HCT116 (cell line): ENCODE measurements around the gene IMPG2. TPM values are rescaled to one million over a fixed set of nuclear protein-coding genes. Genes with fewer than 3 reads are reported as not detected.

ENCODE experiments used
- ATAC-seq: fragments of 200-7000 bp; cut with Tn5 transposase; 2 replicates; pipeline ENCODE4 v1.9.1; 2020; ENCODE audit warnings: mild to moderate bottlenecking, moderate library complexity
- BruUV-seq: library from RNA; stranded (reverse); fragments of 400-500 nt; replicated peaks from 2 replicates; lab custom pipeline; 2021; lab: Mats Ljungman, UMichigan
- CTCF ChIA-PET: fragments of 300-600 bp; sonication (Branson Sonifier 250); formaldehyde crosslinking; loops from one replicate; lab custom pipeline; 2021; ENCODE audit warnings: antibody characterized with exemption; lab: Charles Lee
- POLR2A ChIA-PET: fragments of 300-600, 350-600 bp; sonication (Branson Sonifier 250); formaldehyde crosslinking; loops from one replicate; lab custom pipeline; 2021; ENCODE audit warnings: antibody characterized with exemption; lab: Charles Lee
- RAD21 ChIA-PET, 2 experiments: fragments of 300-600 bp; sonication (Branson Sonifier 250); formaldehyde crosslinking; loops; one replicate each; lab custom pipeline; 2023; ENCODE audit warnings: low total read pairs in 2 of 2; ENCODE audit not compliant: uncharacterized antibody in 2 of 2, unreplicated experiment in 2 of 2, low non-redundant PET in 1 of 2; lab: Charles Lee
- DNase-seq: peaks from one replicate; pipeline ENCODE4 v3.0.0-alpha.2; 2010; ENCODE audit warnings: low read depth, low spot score
- H2AFZ ChIP-seq: fragments of 200-600 bp; shearing (Covaris generic), sonication (generic); 2 replicates; pipeline ENCODE4 v1.6.1; 2017; ENCODE audit warnings: low read depth, mixed run types, mixed read lengths, antibody characterized with exemption, low read length; ENCODE audit not compliant: poor library complexity, severe bottlenecking
- H3K27ac ChIP-seq: 2 replicates; pipeline ENCODE4 v1.5.1; 2012; ENCODE audit warnings: low read depth, low read length
- H3K27me3 ChIP-seq: fragments of 200-600 bp; sonication (generic); 2 replicates; pipeline ENCODE4 v1.6.1; 2016; ENCODE audit warnings: mixed run types, low read length, mixed read lengths; ENCODE audit not compliant: insufficient read depth
- H3K36me3 ChIP-seq, 2 experiments: fragments of 200-500 bp in 1 of 2; fragments of 200-600 bp in 1 of 2; sonication (Bioruptor generic) in 1 of 2; sonication (generic) in 1 of 2; 2 replicates each; pipeline versions ENCODE4 v1.5.1 to v1.6.1; 2014 to 2016; ENCODE audit warnings: low read length in 2 of 2, inconsistent platforms in 1 of 2, mixed read lengths in 1 of 2, mixed run types in 1 of 2; ENCODE audit not compliant: insufficient read depth in 2 of 2, control insufficient read depth in 1 of 2
- H3K4me1 ChIP-seq, 2 experiments: fragments of 200-600 bp in 1 of 2; sonication (generic) in 1 of 2; 2 replicates each; pipeline versions ENCODE4 v1.5.1 to v1.6.1; 2012 to 2017; ENCODE audit warnings: low read length in 2 of 2, inconsistent platforms in 1 of 2, mild to moderate bottlenecking in 1 of 2, mixed read lengths in 1 of 2, mixed run types in 1 of 2, moderate library complexity in 1 of 2; ENCODE audit not compliant: insufficient read depth in 2 of 2, control insufficient read depth in 1 of 2
- H3K4me2 ChIP-seq: fragments of 200-600 bp; sonication (generic); 2 replicates; pipeline ENCODE4 v1.6.1; 2017; ENCODE audit warnings: mixed run types, low read length, mixed read lengths
- H3K4me3 ChIP-seq, 2 experiments: fragments of 200-600 bp in 1 of 2; sonication (generic) in 1 of 2; replicated peaks in 1 of 2; 2 replicates each; pipeline ENCODE4 v1.5.1; 2011 to 2016; ENCODE audit warnings: low read length in 2 of 2, control low read depth in 1 of 2, low read depth in 1 of 2, mild to moderate bottlenecking in 1 of 2, mixed read lengths in 1 of 2, mixed run types in 1 of 2
- H3K79me2 ChIP-seq: fragments of 200-600 bp; sonication (generic); 2 replicates; pipeline ENCODE4 v1.6.1; 2017; ENCODE audit warnings: mild to moderate bottlenecking, mixed run types, low read length, moderate library complexity, mixed read lengths; ENCODE audit not compliant: insufficient read depth
- H3K9ac ChIP-seq: fragments of 200-600 bp; sonication (generic); 2 replicates; pipeline ENCODE4 v1.6.1; 2016; ENCODE audit warnings: low read length, mixed read lengths
- H3K9me2 ChIP-seq: fragments of 200-600 bp; sonication (generic), shearing (Covaris generic); 2 replicates; pipeline ENCODE4 v1.6.1; 2017; ENCODE audit warnings: mixed run types, mild to moderate bottlenecking, moderate library complexity; ENCODE audit not compliant: insufficient read depth
- H3K9me3 ChIP-seq, 2 experiments: fragments of 200-500 bp in 1 of 2; fragments of 200-600 bp in 1 of 2; sonication (Bioruptor generic) in 1 of 2; sonication (generic) in 1 of 2; 2 replicates each; pipeline ENCODE4 v1.6.1; 2014 to 2017; ENCODE audit warnings: low read length in 2 of 2, mixed read lengths in 2 of 2, inconsistent platforms in 1 of 2, low read depth in 1 of 2, mild to moderate bottlenecking in 1 of 2, mixed run types in 1 of 2, moderate library complexity in 1 of 2; ENCODE audit not compliant: control insufficient read depth in 1 of 2, insufficient read depth in 1 of 2
- H4K20me1 ChIP-seq: fragments of 200-600 bp; sonication (generic), shearing (Covaris generic); 2 replicates; pipeline ENCODE4 v1.6.1; 2017; ENCODE audit warnings: mixed run types, mild to moderate bottlenecking, moderate library complexity; ENCODE audit not compliant: insufficient read depth
- ATF3 ChIP-seq: IDR thresholded peaks from 2 replicates; pipeline ENCODE4 v1.6.1; 2012
- CBX3 ChIP-seq: IDR thresholded peaks from 2 replicates; pipeline ENCODE4 v1.6.1; 2012; ENCODE audit warnings: low read depth
- CEBPB ChIP-seq: IDR thresholded peaks from 2 replicates; pipeline ENCODE4 v1.6.1; 2012; ENCODE audit warnings: low read depth
- ELF1 ChIP-seq: IDR thresholded peaks from 2 replicates; pipeline ENCODE4 v1.6.1; 2012; ENCODE audit warnings: low read depth, borderline replicate concordance
- EZH2phosphoT487 ChIP-seq: fragments of 200-600 bp; IDR thresholded peaks from 2 replicates; pipeline ENCODE4 v1.6.1; 2018; ENCODE audit warnings: antibody characterized with exemption, borderline replicate concordance
- POLR2A ChIP-seq: IDR thresholded peaks from 2 replicates; pipeline ENCODE4 v1.7.0; 2011; ENCODE audit warnings: borderline replicate concordance; ENCODE audit not compliant: insufficient read depth, insufficient read length; ENCODE audit errors: extremely low read depth
- REST ChIP-seq: IDR thresholded peaks from 2 replicates; pipeline ENCODE4 v1.6.1; 2012; ENCODE audit warnings: low read depth
- SIN3A ChIP-seq: IDR thresholded peaks from 2 replicates; pipeline ENCODE4 v1.6.1; 2012; ENCODE audit warnings: low read depth
- SRF ChIP-seq: IDR thresholded peaks from 2 replicates; pipeline ENCODE4 v1.6.1; 2012; ENCODE audit warnings: low read depth
- TCF7L2 ChIP-seq: IDR thresholded peaks from 2 replicates; pipeline ENCODE4 v1.7.0; 2011; ENCODE audit warnings: borderline replicate concordance, inconsistent platforms; ENCODE audit not compliant: insufficient read depth, insufficient read length; ENCODE audit errors: extremely low read depth
- ZBTB33 ChIP-seq: IDR thresholded peaks from 2 replicates; pipeline ENCODE4 v1.6.1; 2011; ENCODE audit warnings: mild to moderate bottlenecking, low read length, moderate library complexity; ENCODE audit not compliant: insufficient replicate concordance; ENCODE audit errors: extremely low read depth
- ZFX ChIP-seq: fragments of 450-650 bp; IDR thresholded peaks from 2 replicates; pipeline ENCODE4 v1.6.1; 2017
- intact Hi-C: fragments of 100-400 bp; cut with micrococcal nuclease; formaldehyde crosslinking; loops from 2 replicates; pipeline ENCODE4 v1.10.0; 2022
- total RNA-seq: library from RNA; stranded (reverse); gene quantifications from one replicate; pipeline ENCODE4 v1.2.1, GENCODE V29; 2021; ENCODE audit not compliant: unreplicated experiment

IMPG2 gene
- total RNA-seq, 1 experiment from 2014 or later = 0.20 TPM

GRCh38 chr3:101212730-101213129 is 107.6 kb downstream of the IMPG2 start:
- ChIA-PET CTCF (no interaction called here), RAD21 (no interaction called here), POLR2A (no interaction called here)
- H3K4me2 ChIP-seq = no peak overlapping the region
- H3K27me3 ChIP-seq = no peaks in the 10 kb centered on the region
- H3K27ac ChIP-seq = no peak overlapping the region
- no peak for TF ChIP-seq ELF1
- no peak for TF ChIP-seq POLR2A
- no TSS peak for BruUV-seq
- no peak overlapping the region for H3K9ac ChIP-seq
- H3K36me3 ChIP-seq = no peaks in the 10 kb centered on the region
- no peak overlapping the region for H3K4me3 ChIP-seq
- no peaks in the 10 kb centered on the region for H3K4me1 ChIP-seq
- ATAC-seq (no peak), DNase-seq (no peak)
- H3K79me2 ChIP-seq = no peaks in the 10 kb centered on the region
- no peaks in the 10 kb centered on the region; a peak in 1 of 4 replicates for H3K9me3 ChIP-seq
- no peaks in the 10 kb centered on the region for H4K20me1 ChIP-seq
- no peaks in the 10 kb centered on the region for H3K9me2 ChIP-seq
- intact Hi-C loops = loop anchor here (5.0 kb wide), 1 partner anchor 330 kb away; no protein-coding TSS in a partner anchor
- H2AFZ ChIP-seq = no peak overlapping the region

GRCh38 chr3:101204246-101204645 is 116.1 kb downstream of the IMPG2 start:
- H3K4me2 ChIP-seq = no peak overlapping the region
- H3K27ac ChIP-seq = no peak overlapping the region
- CTCF ChIA-PET = no interaction called here
- ATAC-seq = no peak
- H3K36me3 ChIP-seq = no peaks in the 10 kb centered on the region
- H3K27me3 ChIP-seq = no peaks in the 10 kb centered on the region
- no peaks in the 10 kb centered on the region for H4K20me1 ChIP-seq
- DNase-seq = no peak
- RAD21 ChIA-PET = no interaction called here
- intact Hi-C loops = loop anchor here (10.0 kb wide), 1 partner anchor 431 kb away; no protein-coding TSS in a partner anchor
- POLR2A ChIA-PET = no interaction called here
- H3K9me2 ChIP-seq = no peaks in the 10 kb centered on the region
- no peak overlapping the region for H3K4me3 ChIP-seq
- H3K4me1 ChIP-seq = no peaks in the 10 kb centered on the region
- H2AFZ ChIP-seq = no peak overlapping the region
- no peak overlapping the region for H3K9ac ChIP-seq
- H3K79me2 ChIP-seq = no peaks in the 10 kb centered on the region
- H3K9me3 ChIP-seq = no peaks in the 10 kb centered on the region
- BruUV-seq = no TSS peak
- TF ChIP-seq REST (no peak), ZBTB33 (no peak), CBX3 (no peak), ZFX (no peak), POLR2A (no peak), SIN3A (no peak), CEBPB (no peak), ATF3 (no peak), TCF7L2 (no peak), EZH2phosphoT487 (no peak), SRF (no peak)
